Measurements from ENCODE around the gene DUSP1.

The DUSP1 gene

GRCh38 chr5:172721455-172722326 is 49.3 kb downstream of the DUSP1 start:
- no peak for DNase-seq

- no peak for DNase-seq
Measured at GRCh38 chr5:172720655-172721054, 50.3 kb downstream of the DUSP1 start.

- DNase-seq, result no peak
Measured at GRCh38 chr5:172719211-172719610, 51.8 kb downstream of the DUSP1 start.

GRCh38 chr5:172718527-172719114 is 52.4 kb downstream of the DUSP1 start:
- no peak for DNase-seq
